ENCODE data around the gene TMEM147. TPM values are rescaled to one million over a fixed set of nuclear protein-coding genes. Genes with fewer than 3 reads are reported as not detected.

The TMEM147 gene
- total and polyA plus RNA-seq, 2 donors (not counting 3 experiments of a cell fraction or from before 2014, with no cell fraction given) = 75.8 to 214 TPM

DNA sequence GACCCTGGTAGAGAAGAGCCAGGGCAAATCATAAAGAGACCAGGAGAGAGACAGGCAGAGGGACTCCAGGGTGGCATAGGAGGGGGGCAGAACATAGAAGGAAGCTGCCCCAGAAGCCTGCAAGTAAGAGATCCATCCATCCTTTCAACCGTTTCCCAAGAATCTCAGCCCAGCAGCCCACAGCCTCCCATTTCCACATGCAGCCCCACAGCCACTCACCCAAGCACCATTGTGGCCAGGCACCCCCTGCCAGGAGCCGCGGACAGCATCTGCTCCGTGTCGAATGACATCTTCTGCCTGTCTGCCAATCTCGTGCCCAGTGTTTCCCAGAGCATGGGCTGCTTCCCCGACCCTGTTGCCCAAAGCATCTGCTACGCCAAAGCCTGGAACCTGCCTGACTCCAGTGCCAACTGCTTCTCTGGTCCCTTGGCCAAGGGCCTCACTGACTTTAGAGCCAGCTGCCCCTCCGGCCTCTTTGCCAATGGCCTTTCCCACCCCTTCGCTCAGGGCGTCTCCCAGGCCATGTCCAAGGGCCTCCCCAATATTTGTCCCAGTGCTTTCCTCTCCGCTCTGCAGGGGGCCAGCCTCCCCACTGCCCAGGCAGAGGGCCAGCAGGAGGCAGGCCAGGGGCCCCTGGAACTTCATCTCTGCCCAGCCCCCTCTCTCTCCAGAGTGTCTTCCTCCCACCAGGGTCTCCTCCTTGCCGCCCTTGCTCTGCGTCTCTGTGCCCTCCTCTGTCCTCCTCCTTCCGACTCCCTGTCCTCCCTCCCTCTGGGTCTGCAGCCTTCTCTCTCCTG is 32.4 kb upstream of the TMEM147 start:
- Histone ChIP-seq H3K9me1 (replicated peaks; ENCODE audit: control insufficient read depth, extremely low read depth, insufficient read depth, low read length) (no peaks in the 10 kb centered on the region), H3K4me3 (replicated peaks in 1 of 3; ENCODE audit: insufficient read depth in 1 of 3, low read depth in 1 of 3, low read length in 3 of 3) (no peak overlapping the region), H3K79me2 (ENCODE audit: control insufficient read depth, insufficient read depth, low read length) (no peaks in the 10 kb centered on the region), H3K4me2 (ENCODE audit: insufficient read depth, low read length) (no peak overlapping the region), H3K9me3 (replicated peaks; ENCODE audit: control insufficient read depth, insufficient read depth, low read length) (no peaks in the 10 kb centered on the region), H3K9ac (replicated peaks; ENCODE audit: extremely low read depth, insufficient read depth, low read length) (no peak overlapping the region), H3K4me1 (ENCODE audit: control insufficient read depth, extremely low read depth, insufficient read depth, low read length) (no peaks in the 10 kb centered on the region), H4K20me1 (replicated peaks; ENCODE audit: control insufficient read depth, extremely low read depth, insufficient read depth, low read length) (no peaks in the 10 kb centered on the region), H3K27me3 (ENCODE audit: control insufficient read depth in 2 of 2, insufficient read depth in 2 of 2, low read length in 2 of 2) (peaks cover 29 to 37% of the 10 kb centered on the region in 2 experiments), H3K36me3 (ENCODE audit: control insufficient read depth in 2 of 2, extremely low read depth in 1 of 2, insufficient read depth in 2 of 2, low read length in 2 of 2) (no peaks in the 10 kb centered on the region), H2AFZ (ENCODE audit: low read depth, low read length) (no peak overlapping the region), H3K27ac (ENCODE audit: insufficient read depth, low read depth, low read length) (no peak overlapping the region)
- ChIA-PET POLR2A (no interaction called here), CTCF (no interaction called here)
- dilution Hi-C loops (cut with MboI; ENCODE audit: extremely low pct_ligation_motif_present, low sequenced_read_pairs) = no loop called here
- FAIRE-seq (no peak), DNase-seq (ENCODE audit: low read depth, low spot score) (no peak)
- intact Hi-C loops (cut with micrococcal nuclease) = no loop called here
- TF ChIP-seq POLR2A (IDR thresholded peaks at IDR 0.05; ENCODE audit: low read depth, low read length) (no peak), GATA2 (IDR thresholded peaks at IDR 0.05; ENCODE audit: insufficient read depth, insufficient read length, low read depth, low read length) (no peak), MYC (IDR thresholded peaks at IDR 0.05; ENCODE audit: low read depth, low read length) (no peak), EZH2 (IDR thresholded peaks at IDR 0.05; ENCODE audit: borderline replicate concordance, low read depth, low read length, severe bottlenecking) (no peak), FOS (IDR thresholded peaks at IDR 0.05; ENCODE audit: borderline replicate concordance, insufficient read depth, low read length) (no peak), POLR2AphosphoS5 (IDR thresholded peaks at IDR 0.05; ENCODE audit: insufficient read depth, low read depth, low read length) (no peak), JUN (IDR thresholded peaks at IDR 0.05; ENCODE audit: borderline replicate concordance, insufficient read depth, insufficient read length, low read depth) (no peak)
- TF ChIP-seq, protein P1, sequence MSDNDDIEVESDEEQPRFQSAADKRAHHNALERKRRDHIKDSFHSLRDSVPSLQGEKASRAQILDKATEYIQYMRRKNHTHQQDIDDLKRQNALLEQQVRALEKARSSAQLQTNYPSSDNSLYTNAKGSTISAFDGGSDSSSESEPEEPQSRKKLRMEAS (IDR thresholded peaks at IDR 0.05; ENCODE audit: insufficient read depth, insufficient read length) = no peak
- TF ChIP-seq, protein P2, sequence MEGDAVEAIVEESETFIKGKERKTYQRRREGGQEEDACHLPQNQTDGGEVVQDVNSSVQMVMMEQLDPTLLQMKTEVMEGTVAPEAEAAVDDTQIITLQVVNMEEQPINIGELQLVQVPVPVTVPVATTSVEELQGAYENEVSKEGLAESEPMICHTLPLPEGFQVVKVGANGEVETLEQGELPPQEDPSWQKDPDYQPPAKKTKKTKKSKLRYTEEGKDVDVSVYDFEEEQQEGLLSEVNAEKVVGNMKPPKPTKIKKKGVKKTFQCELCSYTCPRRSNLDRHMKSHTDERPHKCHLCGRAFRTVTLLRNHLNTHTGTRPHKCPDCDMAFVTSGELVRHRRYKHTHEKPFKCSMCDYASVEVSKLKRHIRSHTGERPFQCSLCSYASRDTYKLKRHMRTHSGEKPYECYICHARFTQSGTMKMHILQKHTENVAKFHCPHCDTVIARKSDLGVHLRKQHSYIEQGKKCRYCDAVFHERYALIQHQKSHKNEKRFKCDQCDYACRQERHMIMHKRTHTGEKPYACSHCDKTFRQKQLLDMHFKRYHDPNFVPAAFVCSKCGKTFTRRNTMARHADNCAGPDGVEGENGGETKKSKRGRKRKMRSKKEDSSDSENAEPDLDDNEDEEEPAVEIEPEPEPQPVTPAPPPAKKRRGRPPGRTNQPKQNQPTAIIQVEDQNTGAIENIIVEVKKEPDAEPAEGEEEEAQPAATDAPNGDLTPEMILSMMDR (IDR thresholded peaks at IDR 0.05; ENCODE audit: extremely low read depth in 1 of 2, insufficient read depth in 1 of 2, low read depth in 1 of 2, low read length in 2 of 2) = no peak
- no TSS peak for BruUV-seq (replicated peaks)
